ENCODE data around the gene AMZ1. TPM values are rescaled to one million over a fixed set of nuclear protein-coding genes. Genes with fewer than 3 reads are reported as not detected.
A peak's percentile ranks its signal among the peaks of the same experiment; 100 is the strongest.

The AMZ1 gene
- total and polyA plus RNA-seq, 7 experiments from 2014 or later, result 0.07 to 2.4 (median 0.43) TPM

DNA sequence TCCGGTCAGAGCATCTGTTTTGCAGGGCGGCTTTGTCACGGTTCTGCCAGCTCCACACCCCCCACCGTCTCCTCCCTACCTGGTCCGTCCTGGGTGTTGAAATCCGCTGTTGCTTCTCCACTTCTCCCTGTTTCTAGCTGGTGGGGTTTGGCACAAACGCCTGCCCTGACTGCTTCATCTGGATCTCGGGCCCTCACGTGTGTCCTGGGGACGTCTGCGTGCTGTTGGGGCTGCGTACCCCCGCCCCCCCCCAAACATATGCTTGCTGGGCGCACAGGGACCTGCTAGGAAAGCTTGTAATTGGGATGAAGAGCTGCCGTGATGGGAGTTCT is 11.3 kb downstream of the AMZ1 start:
- Mint-ChIP-seq H3K27ac (peak overlapping the region in 7 of 9 donors; percentile 0 to 89 (median 75)), H3K4me1 (peaks cover 16 to 29% (median 24%) of the 10 kb centered on the region in 7 donors), H3K4me3 (peak overlapping the region; percentile 57 to 88 (median 80)), H3K9me3 (peaks cover 0 to 2% (median 0%) of the 10 kb centered on the region in 11 donors), H3K36me3 (no peaks in the 10 kb centered on the region), H3K27me3 (peaks cover 0 to 23% (median 0%) of the 10 kb centered on the region in 5 donors)
- POLR2A ChIA-PET, result interaction anchor here (0.8 to 1.6 kb wide), 5 partner anchors 11 to 191 kb away, joined by 3 to 14 read pairs (median 3); no protein-coding TSS in a partner anchor
- Histone ChIP-seq H3K4me1 (ENCODE audit: control insufficient read depth in 2 of 2, insufficient read depth in 2 of 2, low read length in 2 of 2) (peaks cover 15 to 16% of the 10 kb centered on the region in 2 donors), H3K4me3 (ENCODE audit: low read length) (peak overlapping the region; percentile 46), H3K36me3 (ENCODE audit: control insufficient read depth in 2 of 3, insufficient read depth in 3 of 3, low read length in 3 of 3) (no peaks in the 10 kb centered on the region), H3K27ac (ENCODE audit: low read depth, low read length) (no peak overlapping the region), H3K9me3 (ENCODE audit: control insufficient read depth in 2 of 3, low read length in 3 of 3) (no peaks in the 10 kb centered on the region), H3K27me3 (ENCODE audit: control insufficient read depth in 2 of 2, insufficient read depth in 2 of 2, low read length in 2 of 2) (no peaks in the 10 kb centered on the region)
- no peak for ATAC-seq
- CTCF ChIA-PET, result interaction anchor here (0.6 to 2.7 kb wide), 4 partner anchors 11 to 651 kb away, joined by 3 to 17 read pairs (median 3); no protein-coding TSS in a partner anchor
- intact Hi-C loops (cut with micrococcal nuclease), result loop anchor here (1.0 to 2.0 kb wide), 2 partner anchors 10 to 18 kb away; no protein-coding TSS in a partner anchor
- no peak for DNase-seq

- Histone ChIP-seq H3K27me3 (ENCODE audit: control insufficient read depth in 2 of 2, insufficient read depth in 2 of 2, low read length in 2 of 2) (no peaks in the 10 kb centered on the region), H3K27ac (ENCODE audit: low read depth, low read length) (no peak overlapping the region), H3K9me3 (ENCODE audit: control insufficient read depth in 2 of 3, low read length in 3 of 3) (no peaks in the 10 kb centered on the region), H3K4me1 (ENCODE audit: control insufficient read depth in 2 of 2, insufficient read depth in 2 of 2, low read length in 2 of 2) (peaks cover 15 to 16% of the 10 kb centered on the region in 2 donors), H3K36me3 (ENCODE audit: control insufficient read depth in 2 of 3, insufficient read depth in 3 of 3, low read length in 3 of 3) (no peaks in the 10 kb centered on the region), H3K4me3 (ENCODE audit: low read length) (no peak overlapping the region)
- H3K4me1 Mint-ChIP-seq, result peaks cover 16 to 29% (median 24%) of the 10 kb centered on the region in 7 donors
- ChIA-PET CTCF (interaction anchor here (2.7 kb wide), 1 partner anchor 10 kb away, joined by 17 read pairs; no protein-coding TSS in a partner anchor), POLR2A (interaction anchor here (0.7 to 1.3 kb wide), 2 partner anchors 16 to 18 kb away, joined by 5 to 6 read pairs; no protein-coding TSS in a partner anchor)
- H3K9me3 Mint-ChIP-seq, result peaks cover 0 to 3% (median 0%) of the 10 kb centered on the region in 11 donors
- no peaks in the 10 kb centered on the region for H3K36me3 Mint-ChIP-seq
- H3K27ac Mint-ChIP-seq, result peak overlapping the region in 3 of 9 donors; percentile 24 to 75 (median 56)
- intact Hi-C loops (cut with micrococcal nuclease), result no loop called here
- DNase-seq (no peak), ATAC-seq (no peak)
- peaks cover 0 to 23% (median 0%) of the 10 kb centered on the region in 5 donors for H3K27me3 Mint-ChIP-seq
- peak overlapping the region in 1 of 10 donors; percentile 16 for H3K4me3 Mint-ChIP-seq
These were observed 12.3 kb downstream of the AMZ1 start for GRCh38 chr7:2700141-2700850.

DNA sequence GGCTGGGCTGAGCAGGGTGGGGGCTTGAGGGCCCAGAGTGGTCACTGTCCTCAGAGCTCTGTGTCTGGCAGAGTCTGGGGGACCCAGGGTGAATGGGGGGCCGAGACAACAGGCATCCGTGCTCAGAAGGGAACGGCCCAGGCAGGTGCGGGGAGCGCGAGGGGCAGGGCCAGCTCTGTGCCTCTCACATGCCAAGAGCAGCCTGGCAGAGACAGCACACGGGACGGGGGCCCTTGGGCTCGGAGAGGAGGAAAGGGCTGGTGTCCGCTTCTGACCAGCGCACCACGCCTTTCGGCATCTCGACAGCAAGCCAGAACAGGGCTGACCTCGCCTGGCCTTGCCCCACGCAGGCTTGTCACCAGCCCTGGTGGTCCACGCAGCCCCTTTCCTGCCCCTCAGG is 13.4 kb downstream of the AMZ1 start:
- Histone ChIP-seq H3K4me3 (ENCODE audit: low read length) (no peak overlapping the region), H3K27me3 (ENCODE audit: control insufficient read depth in 2 of 2, insufficient read depth in 2 of 2, low read length in 2 of 2) (no peaks in the 10 kb centered on the region), H3K9me3 (ENCODE audit: control insufficient read depth in 2 of 3, low read length in 3 of 3) (no peaks in the 10 kb centered on the region), H3K36me3 (ENCODE audit: control insufficient read depth in 2 of 3, insufficient read depth in 3 of 3, low read length in 3 of 3) (no peaks in the 10 kb centered on the region), H3K27ac (ENCODE audit: low read depth, low read length) (no peak overlapping the region), H3K4me1 (ENCODE audit: control insufficient read depth in 2 of 2, insufficient read depth in 2 of 2, low read length in 2 of 2) (peaks cover 15 to 16% of the 10 kb centered on the region in 2 donors)
- H3K36me3 Mint-ChIP-seq, result no peaks in the 10 kb centered on the region
- peaks cover 0 to 23% (median 0%) of the 10 kb centered on the region in 5 donors for H3K27me3 Mint-ChIP-seq
- no peak overlapping the region for H3K27ac Mint-ChIP-seq
- POLR2A ChIA-PET, result no interaction called here
- ATAC-seq (no peak), DNase-seq (no peak)
- CTCF ChIA-PET, result no interaction called here
- peaks cover 0 to 5% (median 0%) of the 10 kb centered on the region in 11 donors for H3K9me3 Mint-ChIP-seq
- intact Hi-C loops (cut with micrococcal nuclease), result no loop called here
- H3K4me1 Mint-ChIP-seq, result peaks cover 16 to 29% (median 24%) of the 10 kb centered on the region in 7 donors
- no peak overlapping the region for H3K4me3 Mint-ChIP-seq

DNA sequence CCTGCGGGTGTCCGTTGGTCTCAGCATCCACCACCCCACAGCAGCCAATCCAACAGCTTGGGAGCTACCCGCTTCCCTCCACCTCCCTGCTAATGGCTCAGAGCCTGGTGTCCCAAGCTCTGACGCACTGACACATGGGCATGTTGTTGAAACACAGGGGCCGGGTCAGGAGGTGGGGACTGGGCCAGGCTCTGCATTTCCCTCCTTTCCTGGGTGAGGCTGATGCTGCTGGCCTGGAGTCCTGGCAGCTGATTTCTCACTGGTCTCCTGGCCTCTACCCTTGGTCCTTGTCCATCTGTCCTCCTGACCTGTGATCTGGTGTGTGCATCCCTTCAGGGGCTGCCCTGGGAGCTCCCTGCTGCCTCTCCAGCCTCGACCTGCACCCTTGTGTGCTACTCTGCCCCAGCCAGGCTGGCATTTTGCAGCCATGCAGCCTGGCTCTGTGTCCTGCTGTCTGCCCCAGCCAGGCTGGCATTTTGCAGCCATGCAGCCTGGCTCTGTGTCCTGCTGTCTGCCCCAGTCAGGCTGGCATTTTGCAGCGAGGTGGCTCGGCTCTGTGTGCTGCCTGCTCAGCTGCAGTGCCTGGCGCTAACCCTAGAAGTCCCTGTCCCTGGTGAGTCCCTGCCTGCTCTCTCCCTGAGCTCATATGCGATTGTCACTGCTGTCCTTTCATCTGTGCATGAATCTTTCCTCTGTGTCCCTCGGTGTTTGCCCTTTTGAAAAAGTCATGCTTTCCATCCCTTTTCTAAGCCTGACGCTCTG is 14.0 kb downstream of the AMZ1 start:
- no peaks in the 10 kb centered on the region for H3K36me3 ChIP-seq (ENCODE audit: control insufficient read depth in 2 of 3, insufficient read depth in 3 of 3, low read length in 3 of 3)
- intact Hi-C loops (cut with micrococcal nuclease), result no loop called here
- Mint-ChIP-seq H3K36me3 (no peaks in the 10 kb centered on the region), H3K27me3 (peaks cover 0 to 21% (median 0%) of the 10 kb centered on the region in 5 donors), H3K27ac (no peak overlapping the region), H3K4me3 (peak overlapping the region in 2 of 10 donors; percentile 25 to 33), H3K4me1 (peaks cover 16 to 33% (median 24%) of the 10 kb centered on the region in 7 donors), H3K9me3 (peaks cover 0 to 5% (median 0%) of the 10 kb centered on the region in 11 donors)
- no peaks in the 10 kb centered on the region for H3K27me3 ChIP-seq (ENCODE audit: control insufficient read depth in 2 of 2, insufficient read depth in 2 of 2, low read length in 2 of 2)
- ChIA-PET CTCF (interaction anchor here (1.3 kb wide), 1 partner anchor 8 kb away, joined by 3 read pairs; no protein-coding TSS in a partner anchor), POLR2A (no interaction called here)
- no peak for DNase-seq
- H3K4me1 ChIP-seq (ENCODE audit: control insufficient read depth in 2 of 2, insufficient read depth in 2 of 2, low read length in 2 of 2), result peaks cover 15 to 16% of the 10 kb centered on the region in 2 donors
- no peak for ATAC-seq
- H3K9me3 ChIP-seq (ENCODE audit: control insufficient read depth in 2 of 3, low read length in 3 of 3), result no peaks in the 10 kb centered on the region
- no peak overlapping the region for H3K4me3 ChIP-seq (ENCODE audit: low read length)
- H3K27ac ChIP-seq (ENCODE audit: low read depth, low read length), result no peak overlapping the region

- ChIA-PET POLR2A (no interaction called here), CTCF (interaction anchor here (1.3 kb wide), 1 partner anchor 8 kb away, joined by 3 read pairs; no protein-coding TSS in a partner anchor)
- Mint-ChIP-seq H3K36me3 (no peaks in the 10 kb centered on the region), H3K4me3 (peak overlapping the region in 1 of 10 donors; percentile 33), H3K27ac (no peak overlapping the region), H3K27me3 (peaks cover 0 to 21% (median 0%) of the 10 kb centered on the region in 5 donors), H3K4me1 (peaks cover 16 to 31% (median 24%) of the 10 kb centered on the region in 7 donors), H3K9me3 (peaks cover 0 to 5% (median 0%) of the 10 kb centered on the region in 11 donors)
- intact Hi-C loops (cut with micrococcal nuclease), result no loop called here
- Histone ChIP-seq H3K36me3 (ENCODE audit: control insufficient read depth in 2 of 3, insufficient read depth in 3 of 3, low read length in 3 of 3) (no peaks in the 10 kb centered on the region), H3K4me3 (ENCODE audit: low read length) (no peak overlapping the region), H3K27ac (ENCODE audit: low read depth, low read length) (no peak overlapping the region), H3K27me3 (ENCODE audit: control insufficient read depth in 2 of 2, insufficient read depth in 2 of 2, low read length in 2 of 2) (no peaks in the 10 kb centered on the region), H3K9me3 (ENCODE audit: control insufficient read depth in 2 of 3, low read length in 3 of 3) (no peaks in the 10 kb centered on the region), H3K4me1 (ENCODE audit: control insufficient read depth in 2 of 2, insufficient read depth in 2 of 2, low read length in 2 of 2) (peaks cover 15 to 16% of the 10 kb centered on the region in 2 donors)
- no peak for ATAC-seq
- DNase-seq, result no peak
These were observed 14.6 kb downstream of the AMZ1 start for GRCh38 chr7:2702594-2702957.

DNA sequence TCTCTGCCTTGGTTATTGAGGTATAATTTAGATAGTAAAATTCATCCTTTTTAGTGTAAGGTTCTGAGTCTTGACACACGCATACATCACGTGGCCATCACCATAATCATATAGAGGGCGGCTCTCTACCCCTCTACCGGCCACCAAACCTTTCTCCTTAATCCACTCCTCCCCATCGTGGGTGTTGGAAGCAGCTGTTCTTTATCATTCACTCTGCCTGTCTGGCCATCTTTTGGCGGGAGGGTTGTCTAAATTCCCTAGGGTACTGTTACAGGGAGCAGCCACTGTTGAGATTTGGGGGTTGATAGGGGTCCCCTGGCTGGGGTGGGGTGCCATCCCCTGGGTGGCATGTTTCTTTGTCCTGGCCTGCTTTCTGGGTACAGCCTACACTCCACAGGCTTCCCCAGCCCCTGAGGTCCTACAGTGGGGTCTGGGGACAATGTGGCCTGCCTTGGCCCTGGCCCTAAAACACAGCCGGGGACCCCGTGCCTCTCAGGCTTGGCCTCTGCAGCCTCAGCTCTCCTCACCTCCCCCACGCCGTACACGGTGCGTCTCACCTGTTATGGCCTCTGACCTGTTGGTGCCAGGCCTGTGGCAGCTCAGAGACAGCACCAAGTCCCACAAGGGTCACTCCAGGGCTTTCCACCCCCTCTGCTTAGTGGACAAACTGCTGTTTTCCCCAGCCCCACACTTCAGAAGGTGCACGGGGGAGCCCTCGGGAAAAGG is 17.5 kb downstream of the AMZ1 start:
- H3K4me1 Mint-ChIP-seq, result peaks cover 7 to 19% (median 12%) of the 10 kb centered on the region in 7 donors
- no peaks in the 10 kb centered on the region for H3K36me3 Mint-ChIP-seq
- Histone ChIP-seq H3K9me3 (ENCODE audit: control insufficient read depth in 2 of 3, low read length in 3 of 3) (no peaks in the 10 kb centered on the region), H3K36me3 (ENCODE audit: control insufficient read depth in 2 of 3, insufficient read depth in 3 of 3, low read length in 3 of 3) (no peaks in the 10 kb centered on the region), H3K4me1 (ENCODE audit: control insufficient read depth in 2 of 2, insufficient read depth in 2 of 2, low read length in 2 of 2) (peaks cover 11 to 19% of the 10 kb centered on the region in 2 donors), H3K27ac (ENCODE audit: low read depth, low read length) (no peak overlapping the region), H3K27me3 (ENCODE audit: control insufficient read depth in 2 of 2, insufficient read depth in 2 of 2, low read length in 2 of 2) (no peaks in the 10 kb centered on the region), H3K4me3 (ENCODE audit: low read length) (no peak overlapping the region)
- no peak overlapping the region for H3K4me3 Mint-ChIP-seq
- peaks cover 0 to 18% (median 0%) of the 10 kb centered on the region in 5 donors for H3K27me3 Mint-ChIP-seq
- H3K9me3 Mint-ChIP-seq, result peaks cover 0 to 5% (median 0%) of the 10 kb centered on the region in 11 donors
- DNase-seq (no peak), ATAC-seq (no peak)
- H3K27ac Mint-ChIP-seq, result no peak overlapping the region
- ChIA-PET POLR2A (no interaction called here), CTCF (interaction anchor here (1.1 kb wide), 1 partner anchor 10 kb away, joined by 5 read pairs; no protein-coding TSS in a partner anchor)
- intact Hi-C loops (cut with micrococcal nuclease), result loop anchor here in 1 of 2 donors (5.0 kb wide), 1 partner anchor 73 kb away; the partner anchor contains the start of gene TTYH3
